ENCODE measurements around the gene PDPN. TPM values are rescaled to one million over a fixed set of nuclear protein-coding genes. Genes with fewer than 3 reads are reported as not detected.

The PDPN gene
- polyA plus RNA-seq, 1 of the 3 experiments (the other 2 are of a cell fraction) = not detected

GRCh38 chr1:13541435-13542215, 42.0 kb upstream of the PDPN start:
- Histone ChIP-seq H3K36me3 (replicated peaks in 1 of 2; ENCODE audit: control insufficient read depth in 1 of 2, insufficient read depth in 2 of 2, low read length in 1 of 2) (no peaks in the 10 kb centered on the region), H3K79me2 (ENCODE audit: insufficient read depth) (no peaks in the 10 kb centered on the region), H3K4me1 (ENCODE audit: control insufficient read depth in 1 of 2, insufficient read depth in 2 of 2, low read depth in 1 of 2, low read length in 1 of 2) (no peaks in the 10 kb centered on the region), H3K27ac (ENCODE audit: low read depth in 2 of 2, low read length in 1 of 2) (no peak overlapping the region), H4K20me1 (ENCODE audit: insufficient read depth) (no peaks in the 10 kb centered on the region), H2AFZ (ENCODE audit: low read depth) (no peak overlapping the region), H3K4me3 (ENCODE audit: low read depth in 2 of 2, low read length in 1 of 2) (no peak overlapping the region), H3K9me3 (no peaks in the 10 kb centered on the region), H3K4me2 (no peak overlapping the region), H3K9me2 (no peaks in the 10 kb centered on the region), H3F3A (replicated peaks; ENCODE audit: insufficient read depth) (no peaks in the 10 kb centered on the region), H3K27me3 (ENCODE audit: insufficient read depth) (no peaks in the 10 kb centered on the region; the same call in 1 of the 2 replicates), H3K9ac (no peak overlapping the region)
- TF ChIP-seq JUND (IDR thresholded peaks at IDR 0.05) (no peak), MXI1 (IDR thresholded peaks at IDR 0.05; ENCODE audit: low read depth, low read length) (no peak), YY1 (IDR thresholded peaks at IDR 0.05; ENCODE audit: low read depth) (no peak), SMC3 (IDR thresholded peaks at IDR 0.05; ENCODE audit: low read depth, low read length) (no peak), ELF1 (IDR thresholded peaks at IDR 0.05) (no peak), GABPA (IDR thresholded peaks at IDR 0.05; ENCODE audit: low read depth) (no peak), RAD21 (IDR thresholded peaks at IDR 0.05; ENCODE audit: low read length) (no peak), NRF1 (IDR thresholded peaks at IDR 0.05; ENCODE audit: low read depth, low read length) (no peak), EZH2phosphoT487 (IDR thresholded peaks at IDR 0.05; ENCODE audit: borderline replicate concordance, low read depth) (no peak), TAF1 (IDR thresholded peaks at IDR 0.05; ENCODE audit: borderline replicate concordance, low read depth, low read length) (no peak), EP300 (IDR thresholded peaks at IDR 0.05; ENCODE audit: borderline replicate concordance in 1 of 2, low read depth in 1 of 2, low read length in 1 of 2) (no peak), CHD2 (IDR thresholded peaks at IDR 0.05; ENCODE audit: low read length, partially characterized antibody) (no peak), FOXM1 (IDR thresholded peaks at IDR 0.05; ENCODE audit: low read depth) (no peak), CTCF (IDR thresholded peaks at IDR 0.05) (no peak), SIN3A (IDR thresholded peaks at IDR 0.05; ENCODE audit: borderline replicate concordance, low read depth, low read length) (no peak), GATA2 (CRISPR knock-in tag; IDR thresholded peaks at IDR 0.05) (no peak)
- ChIA-PET CTCF (interaction anchor here (0.7 kb wide), 1 partner anchor 476 kb away, joined by 3 read pairs; no protein-coding TSS in a partner anchor), POLR2A (no interaction called here)
- 10% methylated on average over 12 of the region's 13 CpGs for WGBS (ENCODE audit: low lambda C conversion rate)
- DNase-seq = no peak
